Naive thymus-derived CD4-positive, alpha-beta T cell (primary cell): ENCODE data around the gene PDGFC. TPM values are rescaled to one million over a fixed set of nuclear protein-coding genes. Genes with fewer than 3 reads are reported as not detected.

Experiments
- ATAC-seq: fragments of 150-1000 bp; cut with Tn5 transposase; 2 replicates; pipeline ENCODE4 v1.10.0; 2021; ENCODE audit warnings: mild to moderate bottlenecking, moderate library complexity
- CTCF ChIA-PET: fragments of 350-600 bp; sonication (Branson Sonifier 250); formaldehyde crosslinking; loops from one replicate; lab custom pipeline; 2021; ENCODE audit warnings: antibody characterized with exemption; lab: Charles Lee
- POLR2A ChIA-PET: fragments of 350-600 bp; sonication (Branson Sonifier 250); formaldehyde crosslinking; loops from one replicate; lab custom pipeline; 2021; ENCODE audit warnings: antibody characterized with exemption, inconsistent platforms; lab: Charles Lee
- DNase-seq, 9 donors: peaks; one replicate each; pipeline versions ENCODE4 v3.0.0 to v3.0.0-alpha.2; 2020 to 2022; ENCODE audit warnings: mixed read lengths in 1 of 9
- H3K27ac ChIP-seq: one replicate; pipeline ENCODE4 v1.7.0; 2013; ENCODE audit warnings: mild to moderate bottlenecking, low read depth, low read length, moderate library complexity
- H3K27me3 ChIP-seq, 2 donors: one replicate each; pipeline ENCODE4 v1.7.0; 2013; ENCODE audit warnings: low read length in 2 of 2, mild to moderate bottlenecking in 2 of 2, moderate library complexity in 2 of 2; ENCODE audit not compliant: control insufficient read depth in 2 of 2, insufficient read depth in 2 of 2
- H3K36me3 ChIP-seq, 3 experiments: 1 replicate in 2 of 3; 2 replicates in 1 of 3; pipeline ENCODE4 v1.7.0; 2013; ENCODE audit warnings: low read length in 3 of 3, mild to moderate bottlenecking in 3 of 3, moderate library complexity in 1 of 3; ENCODE audit not compliant: insufficient read depth in 3 of 3, control insufficient read depth in 2 of 3
- H3K4me1 ChIP-seq, 2 donors: one replicate each; pipeline ENCODE4 v1.7.0; 2013; ENCODE audit warnings: low read length in 2 of 2, mild to moderate bottlenecking in 2 of 2, moderate library complexity in 1 of 2; ENCODE audit not compliant: control insufficient read depth in 2 of 2, insufficient read depth in 2 of 2
- H3K4me3 ChIP-seq: 2 replicates; pipeline ENCODE4 v1.7.0; 2013; ENCODE audit warnings: mild to moderate bottlenecking, low read length
- H3K9me3 ChIP-seq, 3 experiments: 1 replicate in 2 of 3; 2 replicates in 1 of 3; pipeline ENCODE4 v1.7.0; 2013; ENCODE audit warnings: low read length in 3 of 3; ENCODE audit not compliant: control insufficient read depth in 2 of 3
- H3K27ac Mint-ChIP-seq, 9 donors: one replicate each; pipeline ENCODE4 v1.8.0; 2020 to 2022; ENCODE audit warnings: mixed read lengths in 9 of 9, mild to moderate bottlenecking in 8 of 9, moderate library complexity in 5 of 9, inconsistent platforms in 2 of 9
- H3K27me3 Mint-ChIP-seq, 5 donors: one replicate each; pipeline ENCODE4 v1.8.0; 2021 to 2022; ENCODE audit warnings: mixed read lengths in 5 of 5, mild to moderate bottlenecking in 1 of 5
- H3K36me3 Mint-ChIP-seq, 5 donors: one replicate each; pipeline ENCODE4 v1.8.0; 2020 to 2022; ENCODE audit warnings: mixed read lengths in 5 of 5, mild to moderate bottlenecking in 3 of 5, inconsistent platforms in 1 of 5
- H3K4me1 Mint-ChIP-seq, 7 donors: one replicate each; pipeline ENCODE4 v1.8.0; 2020 to 2022; ENCODE audit warnings: mixed read lengths in 7 of 7, mild to moderate bottlenecking in 3 of 7, inconsistent platforms in 1 of 7
- H3K4me3 Mint-ChIP-seq, 10 donors: one replicate each; pipeline ENCODE4 v1.8.0; 2020 to 2022; ENCODE audit warnings: mild to moderate bottlenecking in 10 of 10, mixed read lengths in 10 of 10, moderate library complexity in 6 of 10, inconsistent platforms in 2 of 10
- H3K9me3 Mint-ChIP-seq, 11 donors: one replicate each; pipeline ENCODE4 v1.8.0; 2020 to 2022; ENCODE audit warnings: mixed read lengths in 11 of 11, mild to moderate bottlenecking in 4 of 11, inconsistent platforms in 1 of 11, moderate library complexity in 1 of 11
- intact Hi-C, 2 donors: fragments of 100-400 bp; cut with micrococcal nuclease; formaldehyde crosslinking; loops; one replicate each; pipeline ENCODE4 v1.15.1; 2023
- polyA plus RNA-seq, 2 donors: library from polyadenylated mRNA; unstranded; fragments of 300-500 nt; fragmentation: Illumina TruSeq; gene quantifications; one replicate each; pipeline ENCODE4 v1.2.3, GENCODE V29; 2021
- total RNA-seq, 6 experiments: library from RNA in 5 of 6; stranded (reverse) in 5 of 6; gene quantifications; 1 replicate in 5 of 6; 2 replicates in 1 of 6; pipeline ENCODE4 v1.2.3 and lab custom pipeline; 2021 to 2026

PDGFC gene
- total and polyA plus RNA-seq, 7 experiments from 2014 or later: 0.19 to 2.0 (median 1.2) TPM; not detected in 4

GRCh38 chr4:156729416-156729815 is 242.2 kb downstream of the PDGFC start:
- H3K27me3 ChIP-seq: no peaks in the 10 kb centered on the region
- no peaks in the 10 kb centered on the region for H3K9me3 ChIP-seq
- Mint-ChIP-seq H3K27me3 (no peaks in the 10 kb centered on the region), H3K36me3 (no peaks in the 10 kb centered on the region), H3K27ac (peak overlapping the region in 1 of 9 donors; percentile 66), H3K9me3 (peaks cover 3 to 35% (median 12%) of the 10 kb centered on the region in 11 donors), H3K4me3 (no peak overlapping the region), H3K4me1 (no peaks in the 10 kb centered on the region)
- no peak overlapping the region for H3K27ac ChIP-seq
- no peaks in the 10 kb centered on the region for H3K36me3 ChIP-seq
- ChIA-PET POLR2A (no interaction called here), CTCF (no interaction called here)
- intact Hi-C loops: no loop called here
- H3K4me1 ChIP-seq: no peaks in the 10 kb centered on the region
- ATAC-seq: no peak
- no peak for DNase-seq
- no peak overlapping the region for H3K4me3 ChIP-seq

GRCh38 chr4:156725257-156725656 is 246.3 kb downstream of the PDGFC start:
- Histone ChIP-seq H3K4me3 (no peak overlapping the region), H3K27me3 (no peaks in the 10 kb centered on the region), H3K9me3 (no peaks in the 10 kb centered on the region), H3K4me1 (no peaks in the 10 kb centered on the region), H3K36me3 (no peaks in the 10 kb centered on the region), H3K27ac (no peak overlapping the region)
- no peak for ATAC-seq
- H3K36me3 Mint-ChIP-seq: no peaks in the 10 kb centered on the region
- no peak overlapping the region for H3K4me3 Mint-ChIP-seq
- intact Hi-C loops: no loop called here
- no peaks in the 10 kb centered on the region for H3K27me3 Mint-ChIP-seq
- no peak for DNase-seq
- H3K4me1 Mint-ChIP-seq: no peaks in the 10 kb centered on the region
- CTCF ChIA-PET: no interaction called here
- peak overlapping the region in 1 of 9 donors; percentile 46 for H3K27ac Mint-ChIP-seq
- peaks cover 0 to 12% (median 2%) of the 10 kb centered on the region in 11 donors for H3K9me3 Mint-ChIP-seq
- POLR2A ChIA-PET: no interaction called here

- H3K27ac ChIP-seq: no peak overlapping the region
- no peak overlapping the region for H3K4me3 Mint-ChIP-seq
- H3K27ac Mint-ChIP-seq: no peak overlapping the region
- no peaks in the 10 kb centered on the region for H3K27me3 Mint-ChIP-seq
- no peaks in the 10 kb centered on the region for H3K36me3 ChIP-seq
- no peaks in the 10 kb centered on the region for H3K4me1 ChIP-seq
- H3K4me1 Mint-ChIP-seq: no peaks in the 10 kb centered on the region
- no peaks in the 10 kb centered on the region for H3K9me3 ChIP-seq
- no peaks in the 10 kb centered on the region for H3K27me3 ChIP-seq
- H3K36me3 Mint-ChIP-seq: no peaks in the 10 kb centered on the region
- DNase-seq (no peak), ATAC-seq (no peak)
- peaks cover 0 to 8% (median 2%) of the 10 kb centered on the region in 11 donors for H3K9me3 Mint-ChIP-seq
- intact Hi-C loops: no loop called here
- ChIA-PET POLR2A (no interaction called here), CTCF (no interaction called here)
- H3K4me3 ChIP-seq: no peak overlapping the region
Observed at GRCh38 chr4:156723951-156724668, 247.5 kb downstream of the PDGFC start.

GRCh38 chr4:156718226-156718625 is 253.4 kb downstream of the PDGFC start:
- Histone ChIP-seq H3K4me1 (no peaks in the 10 kb centered on the region), H3K27me3 (no peaks in the 10 kb centered on the region), H3K4me3 (no peak overlapping the region), H3K9me3 (no peaks in the 10 kb centered on the region), H3K36me3 (no peaks in the 10 kb centered on the region), H3K27ac (no peak overlapping the region)
- Mint-ChIP-seq H3K9me3 (peaks cover 0 to 8% (median 3%) of the 10 kb centered on the region in 11 donors), H3K4me1 (no peaks in the 10 kb centered on the region), H3K27me3 (no peaks in the 10 kb centered on the region), H3K36me3 (no peaks in the 10 kb centered on the region), H3K27ac (no peak overlapping the region), H3K4me3 (no peak overlapping the region)
- DNase-seq (no peak), ATAC-seq (no peak)
- POLR2A ChIA-PET: no interaction called here
- CTCF ChIA-PET: no interaction called here
- intact Hi-C loops: no loop called here

- POLR2A ChIA-PET: no interaction called here
- intact Hi-C loops: no loop called here
- Histone ChIP-seq H3K9me3 (no peaks in the 10 kb centered on the region), H3K27me3 (no peaks in the 10 kb centered on the region), H3K4me3 (no peak overlapping the region), H3K27ac (no peak overlapping the region), H3K36me3 (no peaks in the 10 kb centered on the region), H3K4me1 (no peaks in the 10 kb centered on the region)
- Mint-ChIP-seq H3K4me1 (no peaks in the 10 kb centered on the region), H3K27ac (no peak overlapping the region), H3K4me3 (no peak overlapping the region), H3K9me3 (peaks cover 0 to 7% (median 0%) of the 10 kb centered on the region in 11 donors), H3K36me3 (no peaks in the 10 kb centered on the region), H3K27me3 (no peaks in the 10 kb centered on the region)
- ATAC-seq (no peak), DNase-seq (no peak)
- CTCF ChIA-PET: no interaction called here
Observed at GRCh38 chr4:156711193-156711590, 260.4 kb downstream of the PDGFC start.

Other genes with a start within 250 kb of the PDGFC start
- gene GLRB, start 104.4 kb upstream of the PDGFC start, total RNA-seq: not detected
- gene GLRB, start 104.4 kb upstream of the PDGFC start, polyA plus RNA-seq: not detected
- not detected for gene GRIA2, start 248.9 kb upstream of the PDGFC start, total RNA-seq
- gene GRIA2, start 248.9 kb upstream of the PDGFC start, polyA plus RNA-seq: not detected